Mesodermal cell (in vitro differentiated cells): Measurements from ENCODE around the gene ARMH1.

Experiments used
- H3K27ac ChIP-seq: 2 replicates; pipeline ENCODE4 v1.7.0; 2013; ENCODE audit warnings: mild to moderate bottlenecking, low read depth, low read length, moderate library complexity; ENCODE audit not compliant: severe bottlenecking
- H3K36me3 ChIP-seq: 2 replicates; pipeline ENCODE4 v1.7.1; 2013; ENCODE audit warnings: mild to moderate bottlenecking, low read length, moderate library complexity; ENCODE audit not compliant: control insufficient read depth, insufficient read depth
- H3K4me1 ChIP-seq: one replicate; pipeline ENCODE4 v1.7.1; 2013; ENCODE audit warnings: mild to moderate bottlenecking, low read length; ENCODE audit not compliant: insufficient read depth, control insufficient read depth, poor library complexity, severe bottlenecking
- H3K4me3 ChIP-seq: 2 replicates; pipeline ENCODE4 v1.7.0; 2013; ENCODE audit warnings: low read length, control low read depth, mild to moderate bottlenecking; ENCODE audit not compliant: insufficient read depth, poor library complexity, severe bottlenecking; ENCODE audit errors: extremely low read depth
- H3K9me3 ChIP-seq: 2 replicates; pipeline ENCODE4 v1.7.1; 2013; ENCODE audit warnings: mild to moderate bottlenecking, low read length, moderate library complexity; ENCODE audit not compliant: control insufficient read depth
- whole genome bisulfite sequencing, 2 experiments: methylation state at CpG; one replicate each; pipeline ENCODE4 v1.1.5; 2013; ENCODE audit warnings: missing lambda C conversion rate in 2 of 2; ENCODE audit not compliant: insufficient coverage in 2 of 2; 5-methylcytosine and 5-hydroxymethylcytosine counted together

ARMH1 gene

GRCh38 chr1:44682883-44683265 is 8.4 kb downstream of the ARMH1 start:
- 100% methylated on average over 3 of the region's 3 CpGs for WGBS, 2 experiments
- no peaks in the 10 kb centered on the region for H3K9me3 ChIP-seq
- H3K4me3 ChIP-seq: no peak overlapping the region
- H3K27ac ChIP-seq: no peak overlapping the region
- no peaks in the 10 kb centered on the region for H3K36me3 ChIP-seq
- H3K4me1 ChIP-seq: no peaks in the 10 kb centered on the region

- H3K27ac ChIP-seq: no peak overlapping the region
- H3K4me3 ChIP-seq: no peak overlapping the region
- no peaks in the 10 kb centered on the region for H3K9me3 ChIP-seq
- 83 to 86% methylated on average over 1 of the region's 1 CpG for WGBS, 2 experiments
- no peaks in the 10 kb centered on the region for H3K4me1 ChIP-seq
- no peaks in the 10 kb centered on the region for H3K36me3 ChIP-seq
Observed at GRCh38 chr1:44684525-44684924, 10.0 kb downstream of the ARMH1 start.

GRCh38 chr1:44685218-44685617 is 10.7 kb downstream of the ARMH1 start:
- H3K9me3 ChIP-seq: no peaks in the 10 kb centered on the region
- H3K4me1 ChIP-seq: no peaks in the 10 kb centered on the region
- no peak overlapping the region for H3K27ac ChIP-seq
- no peak overlapping the region for H3K4me3 ChIP-seq
- WGBS, 2 experiments: 100% methylated on average over 1 to 3 of the region's 4 CpGs
- no peaks in the 10 kb centered on the region for H3K36me3 ChIP-seq

GRCh38 chr1:44685881-44686280 is 11.4 kb downstream of the ARMH1 start:
- Histone ChIP-seq H3K9me3 (no peaks in the 10 kb centered on the region), H3K4me1 (no peaks in the 10 kb centered on the region), H3K36me3 (no peaks in the 10 kb centered on the region), H3K4me3 (no peak overlapping the region), H3K27ac (no peak overlapping the region)
- 92 to 96% methylated on average over 2 to 7 of the region's 8 CpGs for WGBS, 2 experiments

- Histone ChIP-seq H3K4me3 (no peak overlapping the region), H3K27ac (no peak overlapping the region), H3K36me3 (no peaks in the 10 kb centered on the region), H3K9me3 (no peaks in the 10 kb centered on the region), H3K4me1 (no peaks in the 10 kb centered on the region)
- 88% methylated on average over 10 to 11 of the region's 12 CpGs for WGBS, 2 experiments
Observed at GRCh38 chr1:44688760-44689446, 14.4 kb downstream of the ARMH1 start.

- Histone ChIP-seq H3K4me3 (no peak overlapping the region), H3K9me3 (no peaks in the 10 kb centered on the region), H3K4me1 (no peaks in the 10 kb centered on the region), H3K27ac (no peak overlapping the region), H3K36me3 (no peaks in the 10 kb centered on the region)
- WGBS, 2 experiments: 79 to 81% methylated on average over 2 to 3 of the region's 3 CpGs
Observed at GRCh38 chr1:44689447-44689765, 14.9 kb downstream of the ARMH1 start.

GRCh38 chr1:44693159-44693558 is 18.6 kb downstream of the ARMH1 start:
- Histone ChIP-seq H3K36me3 (no peaks in the 10 kb centered on the region), H3K4me3 (no peak overlapping the region), H3K4me1 (no peaks in the 10 kb centered on the region), H3K27ac (no peak overlapping the region), H3K9me3 (no peaks in the 10 kb centered on the region)
- WGBS, 2 experiments: 84 to 86% methylated on average over 1 to 2 of the region's 2 CpGs

- Histone ChIP-seq H3K4me1 (no peaks in the 10 kb centered on the region), H3K36me3 (no peaks in the 10 kb centered on the region), H3K27ac (no peak overlapping the region), H3K9me3 (no peaks in the 10 kb centered on the region), H3K4me3 (no peak overlapping the region)
- WGBS, 2 experiments: 100% methylated on average over 1 to 3 of the region's 3 CpGs
Observed at GRCh38 chr1:44693900-44694299, 19.4 kb downstream of the ARMH1 start.

- WGBS, 2 experiments: 93 to 99% methylated on average over 2 to 7 of the region's 7 CpGs
- Histone ChIP-seq H3K4me3 (no peak overlapping the region), H3K27ac (no peak overlapping the region), H3K9me3 (no peaks in the 10 kb centered on the region), H3K36me3 (no peaks in the 10 kb centered on the region), H3K4me1 (no peaks in the 10 kb centered on the region)
Observed at GRCh38 chr1:44694863-44695478, 20.5 kb downstream of the ARMH1 start.

GRCh38 chr1:44695671-44696070 is 21.2 kb downstream of the ARMH1 start:
- no peak overlapping the region for H3K4me3 ChIP-seq
- no peaks in the 10 kb centered on the region for H3K9me3 ChIP-seq
- H3K36me3 ChIP-seq: no peaks in the 10 kb centered on the region
- 92 to 93% methylated on average over 2 to 4 of the region's 4 CpGs for WGBS, 2 experiments
- H3K4me1 ChIP-seq: no peaks in the 10 kb centered on the region
- H3K27ac ChIP-seq: no peak overlapping the region

- Histone ChIP-seq H3K36me3 (no peaks in the 10 kb centered on the region), H3K27ac (no peak overlapping the region), H3K4me1 (no peaks in the 10 kb centered on the region), H3K9me3 (no peaks in the 10 kb centered on the region), H3K4me3 (no peak overlapping the region)
- WGBS, 2 experiments: 89 to 92% methylated on average over 2 of the region's 3 CpGs
Observed at GRCh38 chr1:44696101-44696500, 21.6 kb downstream of the ARMH1 start.
